ENCODE measurements around the gene AURKA. TPM values are rescaled to one million over a fixed set of nuclear protein-coding genes. Genes with fewer than 3 reads are reported as not detected.
"Not testable (repeated sequence)": the region's sequence is repeated elsewhere in the genome, so short reads cannot be mapped to it uniquely, and the experiment has no call there.

The AURKA gene
- total and polyA plus RNA-seq, 8 donors = 0.45 to 27.7 (median 6.9) TPM

DNA sequence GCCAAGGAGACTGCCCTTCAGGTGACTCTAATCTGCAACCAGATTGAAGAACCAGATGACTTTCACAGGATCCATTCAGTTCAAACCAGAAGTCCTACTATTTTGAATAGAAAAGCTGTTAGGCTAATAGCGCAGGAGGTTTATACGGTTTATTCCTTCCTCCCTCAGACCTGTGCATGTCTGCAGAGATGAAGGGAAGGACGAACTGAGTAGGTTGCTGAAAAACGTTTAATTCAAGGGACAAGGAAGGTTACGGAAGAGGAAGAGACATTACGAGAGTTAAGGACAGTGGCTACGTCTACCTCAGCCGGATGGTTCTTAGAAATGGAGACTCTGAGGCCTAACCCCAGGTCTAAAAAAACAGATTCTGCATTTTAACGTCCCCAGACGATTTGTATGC lies 978 bp downstream of the AURKA start:
- Histone ChIP-seq H3K27me3 (no peaks in the 10 kb centered on the region), H3K27ac (peak overlapping the region in 3 of 5 donors; percentile 91 to 92 (median 91)), H3K36me3 (peaks cover 7 to 33% (median 11%) of the 10 kb centered on the region in 4 donors), H3K4me1 (peaks cover 28 to 39% (median 34%) of the 10 kb centered on the region in 4 donors), H3K9me3 (no peaks in the 10 kb centered on the region), H3K4me3 (peak overlapping the region; percentile 64 to 85 (median 78))
- DNase-seq = no peak
- intact Hi-C loops (cut with DNase I; ENCODE audit: low total_unique reads) = no loop called here
- TF ChIP-seq POLR2A (IDR thresholded peaks at IDR 0.05) = no peak
- TF ChIP-seq EP300 (IDR thresholded peaks at IDR 0.05) = no peak
- TF ChIP-seq, protein P1, sequence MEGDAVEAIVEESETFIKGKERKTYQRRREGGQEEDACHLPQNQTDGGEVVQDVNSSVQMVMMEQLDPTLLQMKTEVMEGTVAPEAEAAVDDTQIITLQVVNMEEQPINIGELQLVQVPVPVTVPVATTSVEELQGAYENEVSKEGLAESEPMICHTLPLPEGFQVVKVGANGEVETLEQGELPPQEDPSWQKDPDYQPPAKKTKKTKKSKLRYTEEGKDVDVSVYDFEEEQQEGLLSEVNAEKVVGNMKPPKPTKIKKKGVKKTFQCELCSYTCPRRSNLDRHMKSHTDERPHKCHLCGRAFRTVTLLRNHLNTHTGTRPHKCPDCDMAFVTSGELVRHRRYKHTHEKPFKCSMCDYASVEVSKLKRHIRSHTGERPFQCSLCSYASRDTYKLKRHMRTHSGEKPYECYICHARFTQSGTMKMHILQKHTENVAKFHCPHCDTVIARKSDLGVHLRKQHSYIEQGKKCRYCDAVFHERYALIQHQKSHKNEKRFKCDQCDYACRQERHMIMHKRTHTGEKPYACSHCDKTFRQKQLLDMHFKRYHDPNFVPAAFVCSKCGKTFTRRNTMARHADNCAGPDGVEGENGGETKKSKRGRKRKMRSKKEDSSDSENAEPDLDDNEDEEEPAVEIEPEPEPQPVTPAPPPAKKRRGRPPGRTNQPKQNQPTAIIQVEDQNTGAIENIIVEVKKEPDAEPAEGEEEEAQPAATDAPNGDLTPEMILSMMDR (IDR thresholded peaks at IDR 0.05) = no peak
- TF ChIP-seq POLR2AphosphoS5 (IDR thresholded peaks at IDR 0.05) = no peak
- WGBS, 5 donors = 19 to 27% (median 20%) methylated on average over 10 of the region's 10 CpGs

DNA sequence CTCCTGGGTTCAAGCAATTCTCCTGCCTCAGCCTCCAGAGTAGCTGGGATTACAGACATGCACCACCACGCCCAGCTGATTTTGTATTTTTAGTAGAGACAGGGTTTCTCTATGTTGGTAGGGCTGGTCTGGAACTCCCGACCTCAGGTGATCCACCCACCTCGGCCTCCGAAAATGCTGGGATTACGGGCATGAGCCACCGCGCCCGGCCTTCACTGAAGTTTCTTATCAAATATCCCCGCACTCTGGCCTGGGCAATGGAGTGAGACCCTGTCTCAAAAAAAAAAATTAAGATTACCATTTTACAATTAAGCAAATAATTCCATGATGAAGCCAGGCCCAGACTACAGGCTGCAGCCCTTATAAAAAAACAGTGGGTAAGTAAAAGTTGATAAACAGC lies 1.6 kb downstream of the AURKA start:
- H3K36me3 ChIP-seq = peaks cover 3 to 33% (median 8%) of the 10 kb centered on the region in 4 donors
- H3K27me3 ChIP-seq; H3K27ac ChIP-seq; intact Hi-C loops (cut with DNase I; ENCODE audit: low total_unique reads); H3K9me3 ChIP-seq; H3K4me3 ChIP-seq; DNase-seq: not testable (repeated sequence)
- 93 to 97% (median 94%) methylated on average over 9 of the region's 9 CpGs for WGBS, 5 donors
- peaks cover 28 to 39% (median 34%) of the 10 kb centered on the region in 4 donors for H3K4me1 ChIP-seq

DNA sequence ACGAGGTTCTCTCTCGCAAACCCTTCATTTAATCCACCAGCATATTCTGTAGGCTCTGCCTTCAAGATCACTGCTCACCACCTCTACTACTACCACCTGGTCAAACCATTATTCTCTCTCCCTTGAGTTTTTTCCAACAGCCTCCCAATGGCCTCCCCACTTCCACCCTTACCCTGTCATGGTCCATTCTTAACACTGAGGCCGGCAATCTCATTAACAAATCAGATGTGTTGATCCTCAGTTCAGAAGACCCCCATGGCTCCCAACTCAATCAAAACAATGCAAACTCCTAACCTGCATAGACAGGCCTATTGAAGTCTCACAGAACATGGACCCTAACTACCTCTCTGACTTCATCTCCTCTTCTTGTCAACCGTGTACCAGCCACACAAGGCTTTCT lies 2.2 kb downstream of the AURKA start:
- H3K4me1 ChIP-seq = peaks cover 27 to 38% (median 32%) of the 10 kb centered on the region in 4 donors
- no peak for DNase-seq
- no peak overlapping the region for H3K4me3 ChIP-seq
- intact Hi-C loops (cut with DNase I; ENCODE audit: low total_unique reads) = no loop called here
- no peaks in the 10 kb centered on the region for H3K9me3 ChIP-seq
- H3K36me3 ChIP-seq = peaks cover 0 to 36% (median 8%) of the 10 kb centered on the region in 4 donors
- WGBS, 5 donors = 96 to 99% (median 97%) methylated on average over 4 of the region's 4 CpGs
- TF ChIP-seq, protein P1 (IDR thresholded peaks at IDR 0.05) = no peak
- TF ChIP-seq POLR2AphosphoS5 (IDR thresholded peaks at IDR 0.05) (no peak), EP300 (IDR thresholded peaks at IDR 0.05) (no peak), POLR2A (IDR thresholded peaks at IDR 0.05) (no peak)
- no peaks in the 10 kb centered on the region for H3K27me3 ChIP-seq
- no peak overlapping the region for H3K27ac ChIP-seq

DNA sequence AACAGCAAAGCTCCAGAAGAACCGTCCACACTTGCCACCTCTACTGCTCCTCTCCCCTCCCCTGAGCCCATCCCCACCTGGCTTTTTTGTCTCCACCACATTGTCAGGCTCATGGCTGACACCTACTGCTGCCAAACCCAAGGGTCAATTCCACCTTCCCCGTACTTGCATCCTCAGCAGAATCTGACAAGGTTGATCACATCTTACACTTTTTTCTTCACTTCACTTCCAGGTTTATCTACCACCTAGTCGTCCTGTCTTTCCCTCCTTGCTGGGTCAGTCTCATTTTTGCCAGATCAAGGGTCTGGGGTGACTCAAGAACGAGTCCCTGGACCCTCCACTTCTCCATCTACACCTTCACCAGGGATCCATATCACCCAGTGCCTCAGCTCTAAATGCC lies 3.1 kb downstream of the AURKA start:
- H3K27ac ChIP-seq = no peak overlapping the region
- intact Hi-C loops (cut with DNase I; ENCODE audit: low total_unique reads) = no loop called here
- no peaks in the 10 kb centered on the region for H3K9me3 ChIP-seq
- H3K27me3 ChIP-seq = no peaks in the 10 kb centered on the region
- no peak for DNase-seq
- H3K4me1 ChIP-seq = peaks cover 18 to 28% (median 24%) of the 10 kb centered on the region in 4 donors
- no peak for TF ChIP-seq POLR2A (IDR thresholded peaks at IDR 0.05)
- no peak for TF ChIP-seq POLR2AphosphoS5 (IDR thresholded peaks at IDR 0.05)
- TF ChIP-seq, protein P1 (IDR thresholded peaks at IDR 0.05) = no peak
- TF ChIP-seq EP300 (IDR thresholded peaks at IDR 0.05) = no peak
- H3K36me3 ChIP-seq = peaks cover 0 to 43% (median 8%) of the 10 kb centered on the region in 4 donors
- no peak overlapping the region for H3K4me3 ChIP-seq
- 77 to 99% (median 90%) methylated on average over 4 of the region's 4 CpGs for WGBS, 5 donors

DNA sequence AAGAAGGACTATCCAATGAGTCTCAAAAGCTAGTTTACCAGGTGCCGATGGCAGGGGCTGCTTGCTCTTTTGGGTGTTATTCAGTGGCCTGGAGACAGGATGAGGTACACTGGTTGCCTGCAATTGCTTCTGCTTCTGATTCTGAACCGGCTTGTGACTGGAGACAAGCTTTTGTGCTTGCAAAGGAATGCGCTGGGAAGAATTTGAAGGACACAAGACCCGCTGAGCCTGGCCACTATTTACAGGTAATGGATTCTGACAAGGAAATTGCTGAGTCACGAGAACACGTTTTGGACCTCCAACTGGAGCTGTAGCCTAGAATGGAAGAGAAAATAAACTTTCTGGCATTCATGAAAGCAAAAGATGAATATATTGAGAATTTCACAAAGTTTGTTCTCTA lies 5.8 kb downstream of the AURKA start:
- no peaks in the 10 kb centered on the region for H3K27me3 ChIP-seq
- H3K4me3 ChIP-seq = no peak overlapping the region
- H3K4me1 ChIP-seq = peaks cover 5 to 14% (median 8%) of the 10 kb centered on the region in 4 donors
- TF ChIP-seq POLR2A (IDR thresholded peaks at IDR 0.05) (no peak), POLR2AphosphoS5 (IDR thresholded peaks at IDR 0.05) (no peak), EP300 (IDR thresholded peaks at IDR 0.05) (no peak)
- TF ChIP-seq, protein P1 (IDR thresholded peaks at IDR 0.05) = no peak
- H3K36me3 ChIP-seq = peaks cover 0 to 60% (median 8%) of the 10 kb centered on the region in 4 donors
- intact Hi-C loops (cut with DNase I; ENCODE audit: low total_unique reads) = no loop called here
- no peak overlapping the region for H3K27ac ChIP-seq
- WGBS, 5 donors = 94 to 97% (median 96%) methylated on average over 6 of the region's 6 CpGs
- no peaks in the 10 kb centered on the region for H3K9me3 ChIP-seq
- no peak for DNase-seq
